ENCODE data around the gene WIPF2.

Gene WIPF2

GRCh38 chr17:40318830-40319391 lies 99.8 kb downstream of the WIPF2 start:
- TF ChIP-seq FOXP2 (optimal IDR thresholded peaks at IDR 0.05; ENCODE audit: borderline replicate concordance, extremely low read depth, extremely low read length, insufficient read depth) = no peak
- TF ChIP-seq TAF1 (IDR thresholded peaks at IDR 0.05; ENCODE audit: borderline replicate concordance, insufficient read depth, low read length) = no peak
- no peak for TF ChIP-seq POLR2AphosphoS5 (IDR thresholded peaks at IDR 0.05; ENCODE audit: low read depth, low read length)
- TF ChIP-seq SIN3A (IDR thresholded peaks at IDR 0.05; ENCODE audit: borderline replicate concordance, insufficient read depth, low read length) = no peak
- TF ChIP-seq, protein P1, sequence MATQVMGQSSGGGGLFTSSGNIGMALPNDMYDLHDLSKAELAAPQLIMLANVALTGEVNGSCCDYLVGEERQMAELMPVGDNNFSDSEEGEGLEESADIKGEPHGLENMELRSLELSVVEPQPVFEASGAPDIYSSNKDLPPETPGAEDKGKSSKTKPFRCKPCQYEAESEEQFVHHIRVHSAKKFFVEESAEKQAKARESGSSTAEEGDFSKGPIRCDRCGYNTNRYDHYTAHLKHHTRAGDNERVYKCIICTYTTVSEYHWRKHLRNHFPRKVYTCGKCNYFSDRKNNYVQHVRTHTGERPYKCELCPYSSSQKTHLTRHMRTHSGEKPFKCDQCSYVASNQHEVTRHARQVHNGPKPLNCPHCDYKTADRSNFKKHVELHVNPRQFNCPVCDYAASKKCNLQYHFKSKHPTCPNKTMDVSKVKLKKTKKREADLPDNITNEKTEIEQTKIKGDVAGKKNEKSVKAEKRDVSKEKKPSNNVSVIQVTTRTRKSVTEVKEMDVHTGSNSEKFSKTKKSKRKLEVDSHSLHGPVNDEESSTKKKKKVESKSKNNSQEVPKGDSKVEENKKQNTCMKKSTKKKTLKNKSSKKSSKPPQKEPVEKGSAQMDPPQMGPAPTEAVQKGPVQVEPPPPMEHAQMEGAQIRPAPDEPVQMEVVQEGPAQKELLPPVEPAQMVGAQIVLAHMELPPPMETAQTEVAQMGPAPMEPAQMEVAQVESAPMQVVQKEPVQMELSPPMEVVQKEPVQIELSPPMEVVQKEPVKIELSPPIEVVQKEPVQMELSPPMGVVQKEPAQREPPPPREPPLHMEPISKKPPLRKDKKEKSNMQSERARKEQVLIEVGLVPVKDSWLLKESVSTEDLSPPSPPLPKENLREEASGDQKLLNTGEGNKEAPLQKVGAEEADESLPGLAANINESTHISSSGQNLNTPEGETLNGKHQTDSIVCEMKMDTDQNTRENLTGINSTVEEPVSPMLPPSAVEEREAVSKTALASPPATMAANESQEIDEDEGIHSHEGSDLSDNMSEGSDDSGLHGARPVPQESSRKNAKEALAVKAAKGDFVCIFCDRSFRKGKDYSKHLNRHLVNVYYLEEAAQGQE (IDR thresholded peaks at IDR 0.05; ENCODE audit: insufficient read depth in 1 of 2, low read depth in 2 of 2, low read length in 2 of 2) = no peak

- TF ChIP-seq TAF1 (IDR thresholded peaks at IDR 0.05; ENCODE audit: borderline replicate concordance, insufficient read depth, low read length) (no peak), POLR2AphosphoS5 (IDR thresholded peaks at IDR 0.05; ENCODE audit: low read depth, low read length) (no peak), SIN3A (IDR thresholded peaks at IDR 0.05; ENCODE audit: borderline replicate concordance, insufficient read depth, low read length) (no peak), FOXP2 (optimal IDR thresholded peaks at IDR 0.05; ENCODE audit: borderline replicate concordance, extremely low read depth, extremely low read length, insufficient read depth) (no peak)
- TF ChIP-seq, protein P1 (IDR thresholded peaks at IDR 0.05; ENCODE audit: insufficient read depth in 1 of 2, low read depth in 2 of 2, low read length in 2 of 2) = no peak
Observed at GRCh38 chr17:40319651-40320540, 100.8 kb downstream of the WIPF2 start.

DNA sequence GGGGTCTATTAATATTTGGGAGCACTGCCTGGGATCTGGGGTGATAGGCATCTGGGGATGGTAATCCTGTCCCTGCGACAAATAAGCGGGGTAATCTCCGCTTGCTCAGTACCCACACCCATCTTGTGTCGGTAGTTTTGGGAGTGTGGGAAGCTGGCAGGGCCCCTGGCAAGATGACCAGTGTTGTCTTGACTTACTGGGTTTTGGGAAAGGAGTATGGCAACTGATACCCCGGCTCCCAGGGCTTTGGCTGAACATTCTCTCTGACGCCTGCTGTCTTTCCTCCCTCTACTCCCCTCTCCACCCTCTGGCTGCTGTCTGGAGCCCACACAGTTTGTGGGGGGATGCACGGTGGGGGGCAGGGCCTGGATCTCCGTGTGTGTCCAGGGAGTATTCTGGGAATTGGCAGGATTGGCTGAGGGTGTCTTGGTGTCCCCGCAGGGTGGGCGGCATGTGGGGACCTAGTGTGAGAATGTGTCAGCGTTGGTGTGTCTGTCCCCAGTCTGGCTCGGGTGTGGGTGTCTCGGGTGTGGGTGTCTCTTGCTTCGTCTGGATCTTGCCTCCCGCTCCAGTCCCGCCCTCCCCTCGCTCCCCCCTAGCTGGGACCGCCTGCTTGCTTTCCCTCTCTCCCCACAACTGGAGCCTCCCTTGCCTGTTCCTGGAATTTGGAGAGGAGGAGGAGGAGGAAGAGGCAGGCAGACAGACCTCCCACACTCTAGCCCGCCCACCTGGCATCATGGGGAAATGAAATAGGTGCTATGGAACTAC lies 101.8 kb downstream of the WIPF2 start:
- no peak for TF ChIP-seq TAF1 (IDR thresholded peaks at IDR 0.05; ENCODE audit: borderline replicate concordance, insufficient read depth, low read length)
- TF ChIP-seq, protein P1 (IDR thresholded peaks at IDR 0.05; ENCODE audit: insufficient read depth in 1 of 2, low read depth in 2 of 2, low read length in 2 of 2) = no peak
- no peak for TF ChIP-seq SIN3A (IDR thresholded peaks at IDR 0.05; ENCODE audit: borderline replicate concordance, insufficient read depth, low read length)

GRCh38 chr17:40321524-40321929 lies 102.4 kb downstream of the WIPF2 start:
- no peak for TF ChIP-seq TAF1 (IDR thresholded peaks at IDR 0.05; ENCODE audit: borderline replicate concordance, insufficient read depth, low read length)
- no peak for TF ChIP-seq SIN3A (IDR thresholded peaks at IDR 0.05; ENCODE audit: borderline replicate concordance, insufficient read depth, low read length)
- no peak for TF ChIP-seq FOXP2 (optimal IDR thresholded peaks at IDR 0.05; ENCODE audit: borderline replicate concordance, extremely low read depth, extremely low read length, insufficient read depth)
- TF ChIP-seq POLR2AphosphoS5 (IDR thresholded peaks at IDR 0.05; ENCODE audit: low read depth, low read length) = no peak
- TF ChIP-seq, protein P1 (IDR thresholded peaks at IDR 0.05; ENCODE audit: insufficient read depth in 1 of 2, low read depth in 2 of 2, low read length in 2 of 2) = no peak

Measured in PFSK-1 (cell line).